Pericardium fibroblast (primary cell): Measurements from ENCODE around the gene DNAAF2. TPM values are rescaled to one million over a fixed set of nuclear protein-coding genes. Genes with fewer than 3 reads are reported as not detected.

ENCODE experiments used
- total RNA-seq: library from RNA; depleted of rRNA; stranded (reverse); fragments of >200 nt; gene quantifications from 2 replicates; pipeline ENCODE4 v1.2.3, GENCODE V29; 2015

Gene DNAAF2, protein sequence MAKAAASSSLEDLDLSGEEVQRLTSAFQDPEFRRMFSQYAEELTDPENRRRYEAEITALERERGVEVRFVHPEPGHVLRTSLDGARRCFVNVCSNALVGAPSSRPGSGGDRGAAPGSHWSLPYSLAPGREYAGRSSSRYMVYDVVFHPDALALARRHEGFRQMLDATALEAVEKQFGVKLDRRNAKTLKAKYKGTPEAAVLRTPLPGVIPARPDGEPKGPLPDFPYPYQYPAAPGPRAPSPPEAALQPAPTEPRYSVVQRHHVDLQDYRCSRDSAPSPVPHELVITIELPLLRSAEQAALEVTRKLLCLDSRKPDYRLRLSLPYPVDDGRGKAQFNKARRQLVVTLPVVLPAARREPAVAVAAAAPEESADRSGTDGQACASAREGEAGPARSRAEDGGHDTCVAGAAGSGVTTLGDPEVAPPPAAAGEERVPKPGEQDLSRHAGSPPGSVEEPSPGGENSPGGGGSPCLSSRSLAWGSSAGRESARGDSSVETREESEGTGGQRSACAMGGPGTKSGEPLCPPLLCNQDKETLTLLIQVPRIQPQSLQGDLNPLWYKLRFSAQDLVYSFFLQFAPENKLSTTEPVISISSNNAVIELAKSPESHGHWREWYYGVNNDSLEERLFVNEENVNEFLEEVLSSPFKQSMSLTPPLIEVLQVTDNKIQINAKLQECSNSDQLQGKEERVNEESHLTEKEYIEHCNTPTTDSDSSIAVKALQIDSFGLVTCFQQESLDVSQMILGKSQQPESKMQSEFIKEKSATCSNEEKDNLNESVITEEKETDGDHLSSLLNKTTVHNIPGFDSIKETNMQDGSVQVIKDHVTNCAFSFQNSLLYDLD
- 7.4 and 10.7 TPM in 2 replicates for total RNA-seq

DNA sequence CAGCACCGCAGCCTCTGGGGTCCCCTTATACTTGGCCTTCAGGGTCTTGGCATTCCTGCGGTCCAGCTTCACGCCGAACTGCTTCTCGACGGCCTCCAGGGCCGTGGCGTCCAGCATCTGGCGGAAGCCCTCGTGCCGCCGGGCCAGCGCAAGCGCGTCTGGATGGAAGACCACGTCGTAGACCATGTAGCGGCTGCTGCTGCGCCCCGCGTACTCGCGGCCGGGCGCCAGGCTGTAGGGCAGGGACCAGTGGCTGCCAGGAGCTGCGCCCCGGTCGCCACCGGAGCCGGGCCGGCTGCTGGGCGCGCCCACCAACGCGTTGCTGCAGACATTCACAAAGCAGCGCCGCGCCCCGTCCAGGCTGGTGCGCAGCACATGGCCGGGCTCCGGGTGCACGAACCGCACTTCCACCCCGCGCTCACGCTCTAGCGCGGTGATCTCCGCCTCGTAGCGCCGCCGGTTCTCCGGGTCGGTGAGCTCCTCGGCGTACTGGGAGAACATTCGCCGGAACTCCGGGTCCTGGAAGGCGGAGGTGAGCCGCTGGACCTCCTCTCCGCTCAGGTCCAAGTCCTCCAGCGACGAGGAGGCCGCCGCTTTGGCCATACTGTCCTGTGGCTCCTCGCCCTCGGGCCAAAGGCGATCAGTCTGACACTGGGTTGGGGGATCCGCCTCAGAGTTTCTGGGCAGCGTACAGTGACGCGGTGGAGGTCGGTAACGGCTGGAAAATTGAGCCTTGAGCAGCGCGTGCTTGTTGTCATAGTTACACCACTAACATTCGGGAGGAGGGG lies at the start of gene DNAAF2:
DNAAF2 (minus strand) TSS at position 698 of the 788 bp plus-strand sequence; CDS start at position 603, 95 bp downstream.

DNA sequence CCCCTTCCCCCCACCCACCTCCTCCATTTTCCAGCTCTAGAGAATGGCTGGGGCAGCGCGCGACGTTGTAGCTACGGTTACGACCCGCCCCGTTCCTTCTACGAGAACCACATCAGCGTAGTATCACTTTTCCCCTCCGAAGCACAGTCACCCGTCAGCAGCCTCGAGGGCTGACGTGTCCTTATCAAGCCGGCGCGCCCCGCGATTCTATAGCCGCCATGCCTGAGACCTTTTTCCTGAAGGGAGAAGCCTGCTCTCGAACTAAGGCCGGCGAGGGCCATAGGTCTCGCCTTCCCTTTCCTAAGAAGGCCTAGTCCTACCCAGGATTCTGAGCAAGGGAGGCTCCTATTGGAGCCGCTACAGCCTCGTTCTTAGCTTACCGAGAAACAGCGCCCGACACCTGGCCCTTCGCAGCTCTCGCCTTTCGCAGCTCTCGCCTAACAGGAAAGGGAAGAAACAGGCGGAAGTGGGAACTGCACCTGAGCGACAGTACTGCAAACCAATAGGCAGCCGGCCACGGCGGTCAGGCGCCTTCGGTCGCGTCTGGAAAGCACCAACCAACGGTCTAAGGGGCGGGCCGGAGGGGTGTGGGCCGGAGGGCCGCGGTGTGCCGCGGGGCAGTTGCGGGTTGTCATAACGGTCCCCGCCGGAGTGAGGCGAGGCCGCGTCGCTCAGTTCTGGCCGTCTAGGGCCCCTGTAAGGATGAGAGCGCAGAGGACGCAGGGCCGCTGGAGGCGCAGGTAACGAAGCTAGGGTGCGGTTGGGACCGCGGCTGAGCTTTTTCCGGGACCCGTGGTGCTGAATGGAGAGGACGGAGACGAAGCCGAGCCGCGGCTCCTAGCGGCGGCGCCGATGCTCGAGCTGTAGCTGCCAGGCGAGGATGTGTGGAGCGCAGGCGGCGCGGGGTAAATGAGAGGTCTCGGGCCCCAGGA lies 14.6 kb downstream of the DNAAF2 start, which contains the start of the genes MGAT2 and RPL36AL:
MGAT2 (plus strand) TSS at position 618 of the 932 bp plus-strand sequence. CDS start 470 bp downstream, outside the sequence.
RPL36AL (minus strand) TSS at position 445 of the 932 bp plus-strand sequence. CDS start 1,522 bp downstream, outside the sequence.

DNA sequence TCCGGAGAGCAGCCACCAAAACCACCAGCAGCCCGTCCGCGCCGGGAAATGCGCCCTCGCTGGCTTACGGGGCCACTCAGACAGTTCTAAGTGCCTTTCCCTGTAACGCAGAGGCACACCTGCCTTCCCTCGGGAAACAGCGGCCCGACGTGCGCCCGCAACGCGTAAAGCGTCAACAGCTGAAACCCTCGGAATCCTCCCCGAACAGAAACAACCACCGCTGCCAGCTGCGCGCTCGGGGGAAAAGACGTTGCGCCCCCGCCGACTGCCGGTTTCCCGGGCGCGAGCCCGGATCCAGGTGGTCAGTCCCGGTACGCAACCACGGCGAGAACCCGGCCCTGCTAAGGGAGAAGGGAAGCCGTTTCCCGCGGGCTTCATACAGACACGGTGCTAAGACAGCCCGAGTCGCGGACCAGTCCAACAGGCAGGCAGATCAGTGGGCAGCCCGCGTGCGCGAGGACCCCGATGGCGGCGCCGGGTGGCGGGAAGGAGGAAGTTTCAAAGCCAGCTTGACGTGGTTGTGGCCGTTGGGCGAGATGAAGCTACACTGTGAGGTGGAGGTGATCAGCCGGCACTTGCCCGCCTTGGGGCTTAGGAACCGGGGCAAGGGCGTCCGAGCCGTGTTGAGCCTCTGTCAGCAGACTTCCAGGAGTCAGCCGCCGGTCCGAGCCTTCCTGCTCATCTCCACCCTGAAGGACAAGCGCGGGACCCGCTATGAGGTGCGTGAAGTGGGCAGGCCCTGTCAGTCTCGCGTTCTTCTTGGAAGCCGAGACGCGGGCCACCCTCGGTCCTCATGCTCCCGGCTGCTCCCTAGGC lies 36.4 kb downstream of the DNAAF2 start, which contains the start of gene LRR1:
LRR1 (plus strand) TSS at position 456 of the 816 bp plus-strand sequence; CDS start at position 537, 81 bp downstream.

DNA sequence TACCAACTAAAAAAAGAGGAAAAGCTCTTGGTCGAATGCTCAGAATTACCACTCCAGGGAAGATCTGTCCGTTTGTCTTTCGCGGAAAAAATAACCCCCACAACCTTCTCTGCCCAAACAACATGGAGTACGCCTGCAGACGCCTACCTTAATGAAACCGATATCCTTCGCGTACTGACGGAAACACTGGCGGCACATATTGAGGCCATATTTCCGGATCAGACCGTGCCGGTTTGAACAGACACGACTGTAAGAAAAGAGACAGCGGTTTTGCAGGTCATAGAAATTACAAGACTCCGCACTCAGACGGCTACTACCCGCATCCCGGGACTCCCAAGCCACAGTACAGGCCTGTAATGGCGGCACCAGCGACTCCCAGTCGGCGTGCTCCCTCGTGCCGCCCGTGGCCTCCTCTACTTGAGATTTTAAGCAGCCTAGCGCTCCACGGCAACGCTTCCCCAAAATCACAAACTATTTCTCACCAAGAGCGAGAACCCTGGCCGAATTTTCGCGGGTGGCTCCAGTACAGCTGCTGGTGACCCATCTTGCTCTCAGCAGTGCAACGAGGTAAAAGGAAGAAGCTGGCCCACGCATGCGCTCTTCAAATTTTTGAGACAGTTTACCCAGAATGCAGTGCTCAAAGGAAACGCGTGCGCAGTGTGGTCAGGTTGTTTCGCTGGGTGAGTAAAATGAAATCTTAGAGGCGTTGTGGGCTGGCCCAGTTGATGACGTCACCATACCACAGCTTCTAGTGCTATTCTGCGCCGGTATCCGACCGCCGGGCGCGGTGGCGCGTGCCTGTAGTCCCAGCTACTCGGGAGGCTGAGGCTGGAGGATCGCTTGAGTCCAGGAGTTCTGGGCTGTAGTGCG lies 49.0 kb downstream of the DNAAF2 start, which contains the start of gene RPS29:
RPS29 (minus strand) TSS at position 578 of the 870 bp plus-strand sequence; CDS start at position 544, 34 bp downstream.

Other genes with a start within 250 kb of the DNAAF2 start
- 11,642 and 22,434 TPM in 2 replicates for gene RPS29, start 48.9 kb downstream of the DNAAF2 start, total RNA-seq
- gene LRR1, start 36.3 kb downstream of the DNAAF2 start, total RNA-seq, result 5.7 TPM in 2 replicates
- 178 and 193 TPM in 2 replicates for gene RPL36AL, start 14.6 kb downstream of the DNAAF2 start, total RNA-seq
- 43.2 and 82.3 TPM in 2 replicates for gene MGAT2, start 14.4 kb downstream of the DNAAF2 start, total RNA-seq
- gene POLE2, start 53.0 kb upstream of the DNAAF2 start, total RNA-seq, result 6.6 and 13.8 TPM in 2 replicates
- 1.2 and 1.6 TPM in 2 replicates for gene KLHDC1, start 57.9 kb upstream of the DNAAF2 start, total RNA-seq
- gene KLHDC2, start 132.9 kb upstream of the DNAAF2 start, total RNA-seq, result 50.3 and 70.2 TPM in 2 replicates
- 30.4 and 41.9 TPM in 2 replicates for gene NEMF, start 217.5 kb upstream of the DNAAF2 start, total RNA-seq